Pons (tissue), 1 donor: ENCODE results near the gene CLDN6.
"Not testable (repeated sequence)": the region's sequence is repeated elsewhere in the genome, so short reads cannot be mapped to it uniquely, and the experiment has no call there.

Experiments used
- DNase-seq: peaks from one replicate; pipeline ENCODE4 v3.0.0-alpha.2; 2016; ENCODE audit warnings: low spot score

Gene CLDN6, protein sequence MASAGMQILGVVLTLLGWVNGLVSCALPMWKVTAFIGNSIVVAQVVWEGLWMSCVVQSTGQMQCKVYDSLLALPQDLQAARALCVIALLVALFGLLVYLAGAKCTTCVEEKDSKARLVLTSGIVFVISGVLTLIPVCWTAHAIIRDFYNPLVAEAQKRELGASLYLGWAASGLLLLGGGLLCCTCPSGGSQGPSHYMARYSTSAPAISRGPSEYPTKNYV

DNA sequence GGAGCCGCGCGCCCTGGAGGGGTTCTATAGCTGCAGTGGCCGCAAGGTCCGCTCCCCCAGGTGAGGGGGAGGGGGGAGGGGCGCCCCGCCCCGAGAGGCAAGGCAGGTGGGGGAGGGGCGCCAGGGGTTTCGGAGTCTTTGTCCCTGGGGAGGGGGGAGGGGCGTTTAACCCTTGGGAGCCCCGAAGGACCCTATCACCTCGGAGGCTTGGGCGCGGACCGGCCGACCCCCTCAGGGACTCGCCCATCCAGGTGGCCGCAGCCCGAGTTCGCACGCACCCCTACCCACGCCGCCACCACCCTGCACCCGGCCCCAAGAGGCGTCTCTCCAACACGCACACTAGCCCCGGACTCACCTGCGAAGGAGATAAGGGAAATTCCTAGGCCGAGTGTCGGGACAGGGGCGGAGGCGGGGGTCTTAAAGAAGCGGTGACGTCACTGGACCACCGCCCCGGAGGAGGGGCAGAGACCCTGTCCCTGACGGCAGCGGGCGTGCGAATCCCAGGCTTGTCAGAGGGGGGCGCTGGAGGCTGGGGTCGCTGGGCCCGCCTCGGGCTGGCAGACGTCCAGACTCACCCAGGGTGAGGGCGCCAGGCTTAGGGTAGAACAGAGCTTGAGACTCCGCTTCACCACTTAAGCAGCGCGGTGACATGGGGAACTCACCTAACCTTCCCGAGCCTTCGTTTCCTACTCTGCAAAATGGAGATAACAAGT, at the start of gene CLDN6:
TSS of gene CLDN6 (minus strand) at position 390 of the 713 bp plus-strand sequence. CDS start 2,162 bp downstream, outside the sequence.
- no peak for DNase-seq

DNA sequence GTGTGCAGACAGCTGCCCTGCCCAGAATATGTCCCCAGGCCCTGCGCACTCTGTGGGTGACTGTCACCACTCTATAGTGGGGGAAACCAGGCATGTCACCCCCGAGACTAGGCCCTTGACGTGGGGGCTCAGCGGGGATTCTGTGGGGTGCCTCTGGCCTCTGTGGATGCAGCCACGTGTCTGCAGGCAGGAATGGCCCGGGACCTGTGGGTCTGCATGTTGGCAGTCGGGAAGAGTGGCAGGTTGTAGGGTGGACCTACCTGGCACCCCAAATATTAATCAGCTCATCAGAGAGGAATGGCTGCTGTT, 48.4 kb upstream of the CLDN6 start:
- DNase-seq = no peak

DNA sequence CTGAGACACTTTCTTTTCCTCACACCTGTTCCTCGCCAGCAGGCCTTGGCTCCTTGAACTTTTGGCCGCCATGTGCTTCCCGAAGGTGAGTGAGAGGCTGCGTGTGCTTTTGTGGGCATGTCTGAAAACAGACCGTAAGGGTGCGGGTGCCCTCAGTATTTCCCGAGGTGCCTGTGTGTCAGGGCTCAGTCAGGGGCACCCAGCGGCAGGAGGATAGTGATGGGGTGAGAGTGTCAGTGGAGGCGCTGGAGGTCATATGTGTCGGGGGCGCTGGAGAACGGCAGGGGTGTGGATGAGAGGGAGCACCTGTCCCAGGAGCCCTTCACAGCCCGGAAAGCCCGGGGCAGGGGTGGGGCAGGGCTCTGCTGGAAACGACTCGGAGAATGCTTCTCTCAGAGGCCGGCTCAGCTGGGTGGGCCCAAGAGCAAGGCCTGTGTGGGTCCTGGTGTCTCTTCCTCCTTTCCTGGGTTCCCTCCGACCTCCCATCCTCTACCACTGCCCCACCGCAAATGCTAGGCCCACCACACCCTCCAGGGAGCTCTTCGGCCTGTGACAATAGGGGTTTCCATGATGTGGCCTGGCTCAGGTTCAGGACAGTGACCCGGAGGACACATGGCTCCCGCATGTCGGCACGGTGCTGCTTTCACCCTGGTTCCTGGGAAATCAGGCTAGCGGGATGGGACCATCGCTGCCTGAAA, 47.9 kb upstream of the CLDN6 start:
- DNase-seq = no peak

DNA sequence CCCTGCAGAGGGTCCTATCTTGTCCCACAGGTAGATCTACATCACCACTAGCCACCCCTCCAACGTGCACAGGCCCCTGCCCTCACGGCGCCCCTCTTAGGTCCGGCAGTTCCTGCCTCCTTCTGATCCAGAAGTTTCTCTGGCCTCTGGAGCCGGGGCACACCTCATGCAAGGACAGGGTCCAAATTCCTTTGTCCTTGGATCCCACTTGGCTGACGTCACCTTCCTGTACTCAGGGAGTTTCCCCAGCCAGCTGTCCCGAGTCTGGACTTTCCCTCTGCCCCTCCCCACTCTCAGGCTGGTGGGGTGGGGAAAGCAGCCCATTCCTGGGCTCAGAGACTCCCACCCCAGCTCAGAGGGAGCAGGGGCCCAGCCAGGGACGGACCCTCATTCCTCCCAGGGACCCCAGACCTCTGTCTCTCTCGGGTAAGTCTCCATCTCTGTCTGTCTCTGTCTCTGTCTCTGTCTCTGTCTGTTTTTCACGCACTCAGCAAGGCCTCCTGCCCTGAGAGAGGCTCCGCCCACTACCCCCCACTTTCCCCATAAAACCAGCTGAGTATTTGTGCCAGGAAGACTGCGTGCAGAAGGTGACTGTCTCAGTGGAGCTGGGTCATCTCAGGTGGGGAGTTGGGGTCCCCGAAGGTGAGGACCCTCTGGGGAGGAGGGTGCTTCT, 47.2 kb upstream of the CLDN6 start, which contains the start of gene IL32:
TSS of gene IL32 (plus strand) at position 572 of the 673 bp plus-strand sequence. CDS start 172 bp downstream, outside the sequence.
- DNase-seq = no peak

DNA sequence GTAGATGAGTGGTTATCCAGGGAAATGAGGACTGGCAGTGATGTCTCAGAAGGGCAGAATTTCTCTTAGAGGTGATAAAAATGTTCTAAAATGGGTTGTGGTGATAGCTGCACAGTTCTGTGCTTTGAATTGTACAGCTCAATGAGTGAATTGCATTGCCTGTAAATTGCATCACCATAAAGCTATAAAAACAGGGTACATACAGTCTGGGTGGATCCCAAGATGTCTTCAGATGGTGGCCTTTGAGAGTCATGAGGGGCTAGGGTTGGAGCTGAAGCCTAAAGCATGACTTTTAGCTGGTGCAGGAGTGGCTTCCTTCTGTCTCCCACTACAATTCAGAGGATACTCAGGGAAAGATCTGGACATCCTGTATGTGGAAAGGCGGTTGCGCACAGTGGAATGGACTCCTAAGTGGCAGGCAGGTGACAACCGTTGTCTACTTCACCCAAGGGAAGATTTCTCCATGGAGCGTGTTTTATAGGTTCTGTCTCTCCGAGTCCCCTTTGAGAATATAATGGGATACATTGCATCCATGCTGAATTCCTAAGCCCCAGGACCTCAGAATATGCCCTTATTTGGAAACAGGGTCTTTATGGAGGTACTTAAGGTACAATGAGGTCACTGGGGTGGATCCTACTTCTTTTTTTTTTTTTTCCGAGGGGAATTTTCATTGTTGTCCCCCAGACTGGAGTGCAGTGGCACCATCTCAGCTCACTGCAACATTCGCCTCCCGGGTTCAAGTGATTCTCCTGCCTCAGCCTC, 45.8 kb upstream of the CLDN6 start:
- no peak for DNase-seq

DNA sequence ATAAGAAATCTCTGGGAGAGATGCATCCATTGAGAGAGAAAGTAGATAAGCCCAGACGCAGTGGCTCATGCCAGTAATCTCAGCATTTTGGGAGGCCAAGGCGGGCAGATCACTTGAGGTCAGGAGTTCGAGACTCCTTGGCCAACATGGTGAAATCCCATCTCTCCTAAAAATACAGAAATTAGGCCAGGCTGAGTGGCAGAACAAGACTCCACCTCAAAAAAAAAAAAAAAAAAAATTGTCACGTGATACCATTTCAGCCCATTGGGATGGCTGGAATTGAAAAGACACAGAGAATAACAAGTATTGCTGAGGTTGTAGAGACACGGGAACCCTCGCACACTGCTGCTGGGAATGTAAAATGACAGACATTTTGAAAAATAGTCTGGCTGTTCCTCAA, 44.6 kb upstream of the CLDN6 start:
- no peak for DNase-seq

DNA sequence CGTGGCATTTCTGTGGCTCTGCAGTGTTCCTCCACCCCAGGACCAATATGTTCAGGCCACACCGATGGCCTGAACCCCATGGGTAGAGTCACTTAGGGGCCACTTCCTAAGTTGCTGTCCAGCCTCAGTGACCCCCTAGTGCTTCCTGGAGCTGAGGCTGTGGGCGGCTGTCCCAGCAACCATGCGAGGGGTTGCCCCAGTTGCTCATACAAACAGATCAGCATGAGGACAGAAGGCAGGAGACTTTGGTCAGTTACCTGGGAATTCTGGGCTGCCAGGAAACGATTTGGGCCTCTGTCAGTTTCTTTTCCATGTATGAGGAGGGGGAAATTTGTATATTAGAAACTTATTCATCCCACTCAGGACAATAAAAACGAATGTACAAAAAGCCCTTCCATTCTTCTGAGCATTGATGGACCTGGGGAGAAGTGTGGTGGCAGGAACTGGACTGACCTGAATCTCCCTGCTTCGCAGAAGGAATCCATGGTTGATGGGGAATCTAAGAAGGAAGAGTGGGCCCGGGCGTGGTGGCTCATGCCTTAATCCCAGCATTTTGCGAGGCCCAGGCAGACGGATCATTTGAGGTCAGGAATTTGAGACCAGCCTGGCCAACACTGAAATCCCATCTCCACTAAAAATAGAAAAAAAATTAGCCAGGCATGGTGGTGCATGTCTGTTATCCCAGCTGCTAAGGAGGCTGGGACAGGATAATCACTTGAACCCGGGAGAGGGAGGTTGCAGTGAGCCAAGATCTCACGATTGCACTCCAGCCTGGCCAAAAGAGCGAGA, 42.5 kb upstream of the CLDN6 start:
- DNase-seq = no peak

DNA sequence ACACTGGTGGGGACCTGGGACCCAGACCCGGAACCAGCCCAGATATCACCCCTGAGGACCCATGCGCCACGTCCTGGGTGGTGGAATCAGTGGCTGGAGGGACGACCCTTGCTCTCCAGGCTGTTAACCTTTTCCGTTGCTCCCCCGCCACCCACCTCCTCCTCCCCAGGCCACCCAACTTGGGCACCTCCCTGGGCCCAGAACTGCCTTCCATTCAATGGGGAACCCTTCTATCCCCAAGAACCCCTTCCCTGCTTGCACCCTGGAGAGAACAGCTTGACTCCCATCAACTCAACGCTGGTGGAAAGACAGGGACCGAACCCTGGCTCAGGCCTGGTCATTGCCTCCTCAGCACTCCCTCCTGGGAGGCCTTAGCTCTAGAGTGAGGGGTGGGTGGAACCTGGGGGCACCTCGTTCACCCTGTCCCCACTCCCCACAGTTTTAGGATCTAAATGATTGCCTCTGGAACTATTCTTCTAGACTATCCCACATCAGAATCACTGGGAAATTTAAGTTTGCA, 41.8 kb upstream of the CLDN6 start:
- no peak for DNase-seq

DNA sequence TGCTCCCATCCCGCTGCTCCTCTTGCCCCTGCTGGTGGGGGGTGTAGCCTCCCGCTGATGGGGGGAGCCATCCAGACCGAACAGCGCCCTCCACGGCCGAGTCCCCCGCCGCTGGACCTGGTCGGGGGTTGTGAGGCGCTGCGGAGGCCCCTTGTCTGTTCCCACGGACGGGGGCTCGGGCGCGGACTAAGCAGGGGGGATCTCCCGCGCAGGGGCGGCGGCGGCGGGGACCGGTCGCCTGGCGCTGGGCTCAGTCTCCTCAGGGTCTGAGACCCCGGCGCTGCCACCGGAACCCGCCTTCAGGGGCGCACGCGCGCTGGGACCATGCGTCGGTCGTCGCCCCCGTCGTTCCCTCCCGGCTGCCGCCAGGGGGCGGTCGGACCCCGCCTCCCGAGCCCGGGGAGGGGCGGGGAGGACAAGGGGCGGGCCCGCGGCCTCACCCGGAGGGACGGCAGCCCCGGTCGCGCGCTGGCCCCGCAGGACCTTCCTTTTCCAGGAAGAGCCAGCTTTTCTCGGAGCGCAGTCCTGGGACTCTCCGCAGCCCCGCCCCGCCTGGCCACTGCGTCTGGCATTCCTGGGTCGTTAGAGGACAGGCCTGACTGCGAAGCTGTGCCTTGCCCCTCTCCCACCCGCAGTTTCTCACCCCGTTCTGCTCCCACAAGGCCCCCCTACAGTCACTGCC, 41.2 kb upstream of the CLDN6 start:
- DNase-seq = peak; percentile 66

DNA sequence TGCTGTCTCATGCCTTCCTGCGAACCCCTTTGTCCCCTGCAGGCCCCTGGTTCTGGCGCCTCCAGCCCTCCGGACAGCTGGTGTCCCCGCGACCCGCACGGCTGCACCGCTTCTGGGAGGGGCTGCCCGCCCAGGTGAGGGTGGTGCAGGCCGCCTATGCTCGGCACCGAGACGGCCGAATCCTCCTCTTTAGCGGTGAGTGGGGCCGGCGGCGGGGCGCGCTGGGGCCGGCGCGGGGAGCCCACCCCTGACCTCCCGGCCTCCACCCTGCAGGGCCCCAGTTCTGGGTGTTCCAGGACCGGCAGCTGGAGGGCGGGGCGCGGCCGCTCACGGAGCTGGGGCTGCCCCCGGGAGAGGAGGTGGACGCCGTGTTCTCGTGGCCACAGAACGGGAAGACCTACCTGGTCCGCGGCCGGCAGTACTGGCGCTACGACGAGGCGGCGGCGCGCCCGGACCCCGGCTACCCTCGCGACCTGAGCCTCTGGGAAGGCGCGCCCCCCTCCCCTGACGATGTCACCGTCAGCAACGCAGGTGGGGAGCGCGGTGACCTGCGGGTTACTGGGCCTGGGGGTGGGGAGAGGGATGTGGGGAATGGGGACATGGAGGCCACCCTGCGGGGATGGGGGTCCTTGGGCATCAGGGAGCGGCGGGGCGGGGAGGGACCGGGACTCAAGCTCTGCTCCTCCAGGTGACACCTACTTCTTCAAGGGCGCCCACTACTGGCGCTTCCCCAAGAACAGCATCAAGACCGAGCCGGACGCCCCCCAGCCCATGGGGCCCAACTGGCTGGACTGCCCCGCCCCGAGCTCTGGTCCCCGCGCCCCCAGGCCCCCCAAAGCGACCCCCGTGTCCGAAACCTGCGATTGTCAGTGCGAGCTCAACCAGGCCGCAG, 40.4 kb upstream of the CLDN6 start:
- DNase-seq = peak; percentile 10

DNA sequence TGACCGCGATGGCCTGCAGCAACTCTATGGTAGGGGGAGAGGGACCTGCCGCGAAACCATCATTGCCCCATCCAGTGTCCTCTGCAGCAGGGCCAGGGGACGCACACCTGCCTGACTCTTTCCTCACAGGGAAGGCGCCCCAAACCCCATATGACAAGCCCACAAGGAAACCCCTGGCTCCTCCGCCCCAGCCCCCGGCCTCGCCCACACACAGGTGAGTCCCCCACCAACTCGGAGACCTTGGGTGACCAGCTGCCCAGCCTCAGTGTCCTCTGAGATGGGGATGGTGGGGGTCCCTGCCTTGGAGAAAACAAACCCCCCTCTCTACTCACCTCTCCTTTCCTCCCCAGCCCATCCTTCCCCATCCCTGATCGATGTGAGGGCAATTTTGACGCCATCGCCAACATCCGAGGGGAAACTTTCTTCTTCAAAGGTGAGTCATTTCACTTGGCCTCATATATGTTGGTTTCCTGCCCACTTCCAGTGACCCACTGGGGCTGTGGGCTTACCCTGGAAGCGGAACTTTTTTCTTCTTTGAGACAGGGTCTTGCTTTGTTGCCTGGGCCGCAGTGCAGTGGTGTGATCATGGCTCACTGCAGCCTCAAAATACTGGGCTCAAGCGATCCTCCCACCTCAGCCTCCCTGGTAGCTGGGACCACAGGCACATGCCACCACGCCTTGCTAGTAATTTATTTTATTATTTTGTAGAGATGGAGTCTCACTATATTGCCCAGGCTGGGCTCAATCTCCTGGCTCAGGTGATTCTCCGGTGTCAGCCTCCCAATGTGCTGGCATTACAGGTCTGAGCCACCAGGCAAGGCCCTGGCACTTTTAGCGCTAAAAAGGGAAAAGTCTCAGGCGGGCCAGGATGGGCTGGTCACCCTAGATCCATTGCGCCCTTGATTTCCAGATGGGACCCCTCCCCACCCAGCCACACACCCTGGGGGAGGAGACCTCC, 39.5 kb upstream of the CLDN6 start:
- DNase-seq = no peak

DNA sequence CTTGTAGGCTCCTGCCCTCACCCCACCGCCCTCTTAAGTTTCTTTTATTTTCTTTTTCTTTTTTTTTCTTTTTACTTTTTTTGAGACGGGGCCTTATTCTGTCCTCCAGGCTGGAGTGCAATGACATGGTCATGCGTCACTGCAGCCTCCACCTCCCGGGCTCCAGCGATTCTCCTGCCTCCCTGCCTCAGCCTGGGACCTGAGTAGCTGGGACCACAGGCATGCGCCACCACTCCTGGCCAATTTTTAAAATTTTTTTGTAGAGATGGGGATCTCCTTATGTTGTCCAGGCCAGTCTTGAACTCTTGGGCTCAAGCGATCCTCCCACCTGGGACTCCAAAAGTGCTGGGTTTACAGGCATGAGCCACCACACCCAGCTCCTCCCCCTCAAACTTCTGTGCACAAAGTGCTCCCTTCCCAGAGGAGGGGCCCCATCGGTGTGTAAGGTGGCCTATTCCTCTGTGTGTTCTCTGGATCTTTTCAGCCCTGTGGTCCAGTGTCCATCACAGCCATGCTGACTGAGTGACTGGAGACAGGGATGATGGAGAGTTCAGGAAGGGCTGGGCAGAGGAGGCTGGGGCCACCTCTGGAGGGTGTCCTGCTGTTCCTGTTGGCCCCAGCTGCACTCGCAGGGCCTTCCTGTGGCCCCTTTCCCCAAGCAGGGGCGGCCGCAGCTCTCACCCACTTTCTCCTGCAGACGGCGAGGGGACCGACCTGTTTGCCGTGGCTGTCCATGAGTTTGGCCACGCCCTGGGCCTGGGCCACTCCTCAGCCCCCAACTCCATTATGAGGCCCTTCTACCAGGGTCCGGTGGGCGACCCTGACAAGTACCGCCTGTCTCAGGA, 38.6 kb upstream of the CLDN6 start:
- no peak for DNase-seq

DNA sequence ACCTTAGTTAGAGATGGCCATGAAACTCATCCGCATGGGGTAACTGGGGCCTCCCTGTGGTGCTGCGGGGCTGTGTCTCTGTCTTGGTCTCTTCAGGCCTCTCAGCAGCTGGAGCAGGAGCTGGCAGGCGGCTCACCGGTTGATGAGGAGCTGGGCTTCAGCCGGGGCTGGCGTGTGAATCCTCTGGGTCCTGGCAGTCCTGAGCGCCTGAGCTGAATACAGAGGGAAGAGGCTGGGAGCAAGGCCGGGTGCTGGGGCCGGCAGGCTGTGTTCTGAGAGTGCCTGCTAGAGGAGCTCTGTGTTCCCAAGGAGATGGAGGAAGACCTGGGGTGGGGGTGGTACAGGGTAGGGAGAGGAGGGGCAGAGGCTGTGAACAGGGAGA, 37.7 kb upstream of the CLDN6 start:
- DNase-seq = not testable (repeated sequence)

DNA sequence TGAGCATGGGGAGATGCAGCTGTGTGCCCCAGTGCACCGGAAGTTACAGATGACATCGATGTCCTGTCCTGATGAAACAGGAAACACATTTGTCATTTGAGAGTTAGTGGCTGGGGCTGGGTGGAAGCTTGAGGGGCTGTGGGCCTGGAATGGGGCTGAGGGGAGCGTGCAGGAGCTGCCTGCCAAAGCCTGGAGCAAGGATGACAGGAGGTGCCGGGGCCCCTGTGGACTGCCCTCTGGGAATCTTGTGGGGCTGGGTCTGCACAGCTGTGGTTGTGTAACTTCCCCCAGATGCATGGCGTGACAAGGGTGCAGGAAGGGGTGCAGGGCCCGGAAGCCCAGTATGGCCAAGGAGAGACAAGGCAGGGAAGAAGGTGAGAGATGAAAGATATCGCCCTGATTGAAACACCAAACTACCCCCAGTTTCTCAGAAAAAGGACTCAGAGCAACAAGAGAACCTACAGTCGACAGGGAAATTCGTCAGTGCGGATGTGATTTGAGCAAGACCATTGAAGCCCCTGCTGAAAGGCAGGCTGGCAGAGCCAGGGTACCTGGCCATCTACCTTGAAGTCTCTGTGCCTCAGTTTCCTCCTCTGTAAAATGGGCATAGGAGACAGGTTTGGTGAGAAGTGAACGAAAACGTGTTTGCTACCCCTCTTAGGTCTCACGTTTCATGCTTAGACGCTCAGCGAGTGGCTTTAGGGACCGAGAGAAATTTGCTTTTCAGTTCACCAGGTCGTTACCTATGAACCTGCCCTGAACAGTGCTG, 37.2 kb upstream of the CLDN6 start:
- DNase-seq = no peak

DNA sequence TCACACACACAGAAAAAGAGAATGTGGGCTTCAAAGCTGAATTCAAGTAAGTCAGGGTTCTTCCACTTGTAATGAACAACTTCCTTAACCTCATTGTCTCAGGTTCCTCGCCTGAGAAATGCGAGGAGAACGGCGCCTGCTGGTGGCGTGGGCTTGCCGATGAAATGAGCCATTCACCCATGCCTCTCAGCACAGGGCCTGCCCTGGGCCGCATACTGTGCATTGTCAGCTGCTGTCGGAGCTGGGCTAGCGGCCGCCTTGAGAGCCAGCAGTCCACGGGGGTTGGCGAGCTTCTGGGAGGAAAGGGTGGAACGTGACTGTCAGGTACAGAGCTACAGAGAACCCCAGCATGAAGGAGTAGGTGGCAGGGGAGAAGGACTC, 35.3 kb upstream of the CLDN6 start:
- DNase-seq = not testable (repeated sequence)

DNA sequence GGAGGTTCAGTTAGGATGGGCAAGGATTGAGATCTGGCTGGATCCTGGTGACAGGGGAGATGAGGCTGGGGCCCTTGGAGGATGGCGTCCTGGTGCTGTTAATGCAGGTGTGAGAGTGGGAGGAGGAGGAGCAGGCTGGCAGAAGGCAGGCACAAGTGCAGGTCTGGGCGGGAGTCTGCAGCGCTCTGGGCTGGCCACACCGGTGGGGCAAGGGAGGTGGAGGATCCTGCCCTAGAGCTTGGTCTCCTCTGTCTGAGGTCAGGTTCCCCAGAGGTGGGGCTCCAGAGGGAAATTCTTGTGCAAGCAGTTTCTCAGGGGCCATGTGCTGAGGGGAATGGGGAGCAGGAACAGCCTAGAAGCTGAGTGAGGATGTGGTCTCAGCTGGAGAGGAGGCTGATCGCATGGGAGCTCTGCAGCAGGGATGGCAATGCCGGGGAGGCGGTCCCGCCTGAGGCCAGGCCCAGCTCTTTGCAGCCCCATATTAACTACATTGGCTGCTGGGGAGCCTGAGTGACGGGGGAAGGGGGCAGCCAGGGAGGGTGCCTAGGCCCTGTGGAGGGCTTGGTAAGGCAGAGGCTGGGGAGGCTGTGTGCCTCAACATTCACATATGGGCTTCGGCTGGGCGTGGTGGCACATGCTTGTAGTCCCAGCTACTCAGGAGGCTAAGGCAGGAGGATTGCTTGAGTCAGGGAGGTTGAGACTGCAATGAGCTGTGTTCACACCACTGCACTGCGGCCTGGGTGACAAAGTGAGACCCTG, 34.8 kb upstream of the CLDN6 start:
- not testable (repeated sequence) for DNase-seq
